NCI-H1436 treated with DMSO at 0.1 percent for 48 hours (cell line): Measurements from ENCODE around the gene SH2D6.
"Not testable (repeated sequence)": the region's sequence is repeated elsewhere in the genome, so short reads cannot be mapped to it uniquely, and the experiment has no call there.

ENCODE experiments used
- DNase-seq: peaks from one replicate; lab custom pipeline; 2025; lab: John Stamatoyannopoulos, UW

Gene SH2D6

DNA sequence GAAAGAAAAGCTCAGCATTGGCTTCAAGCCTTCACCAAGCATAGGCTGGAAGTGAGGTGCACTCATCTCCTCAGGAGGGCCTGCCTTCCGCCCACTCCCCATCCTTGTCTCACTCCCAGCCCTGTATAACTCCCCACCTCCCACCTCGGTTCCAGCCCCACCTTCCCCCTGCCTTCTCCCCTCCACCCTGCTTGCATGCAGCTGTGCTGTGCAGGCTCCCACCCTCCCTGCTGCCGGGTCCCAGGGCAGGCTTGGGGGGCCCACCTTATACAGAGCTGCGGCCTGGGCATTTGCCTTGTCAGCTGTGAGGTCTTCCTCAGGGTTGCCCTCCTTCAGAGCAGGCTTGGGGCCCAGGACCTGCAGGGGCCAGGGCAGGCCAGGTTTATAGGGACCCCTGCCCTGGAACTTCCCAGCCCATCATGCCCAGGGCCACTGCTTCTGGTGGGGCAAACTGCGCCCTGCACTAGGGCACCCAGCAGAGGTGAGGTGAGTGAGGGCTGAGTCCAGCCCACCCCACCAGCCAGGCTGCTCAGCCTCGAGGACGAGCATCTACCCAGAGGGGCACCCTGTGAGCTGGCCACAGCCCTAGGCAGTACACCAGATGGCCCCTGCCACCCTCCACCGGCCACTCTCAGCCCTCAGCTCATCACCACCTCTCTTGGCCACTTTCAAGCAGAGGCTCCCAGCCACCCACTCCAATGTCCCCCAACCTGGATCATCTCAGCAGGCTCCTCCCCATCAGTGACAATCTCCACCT lies 19.9 kb upstream of the SH2D6 start:
- no peak for DNase-seq

- no peak for DNase-seq
Observed at GRCh38 chr2:85399183-85399455, 19.4 kb upstream of the SH2D6 start.

GRCh38 chr2:85400023-85400422 lies 18.5 kb upstream of the SH2D6 start:
- no peak for DNase-seq

DNA sequence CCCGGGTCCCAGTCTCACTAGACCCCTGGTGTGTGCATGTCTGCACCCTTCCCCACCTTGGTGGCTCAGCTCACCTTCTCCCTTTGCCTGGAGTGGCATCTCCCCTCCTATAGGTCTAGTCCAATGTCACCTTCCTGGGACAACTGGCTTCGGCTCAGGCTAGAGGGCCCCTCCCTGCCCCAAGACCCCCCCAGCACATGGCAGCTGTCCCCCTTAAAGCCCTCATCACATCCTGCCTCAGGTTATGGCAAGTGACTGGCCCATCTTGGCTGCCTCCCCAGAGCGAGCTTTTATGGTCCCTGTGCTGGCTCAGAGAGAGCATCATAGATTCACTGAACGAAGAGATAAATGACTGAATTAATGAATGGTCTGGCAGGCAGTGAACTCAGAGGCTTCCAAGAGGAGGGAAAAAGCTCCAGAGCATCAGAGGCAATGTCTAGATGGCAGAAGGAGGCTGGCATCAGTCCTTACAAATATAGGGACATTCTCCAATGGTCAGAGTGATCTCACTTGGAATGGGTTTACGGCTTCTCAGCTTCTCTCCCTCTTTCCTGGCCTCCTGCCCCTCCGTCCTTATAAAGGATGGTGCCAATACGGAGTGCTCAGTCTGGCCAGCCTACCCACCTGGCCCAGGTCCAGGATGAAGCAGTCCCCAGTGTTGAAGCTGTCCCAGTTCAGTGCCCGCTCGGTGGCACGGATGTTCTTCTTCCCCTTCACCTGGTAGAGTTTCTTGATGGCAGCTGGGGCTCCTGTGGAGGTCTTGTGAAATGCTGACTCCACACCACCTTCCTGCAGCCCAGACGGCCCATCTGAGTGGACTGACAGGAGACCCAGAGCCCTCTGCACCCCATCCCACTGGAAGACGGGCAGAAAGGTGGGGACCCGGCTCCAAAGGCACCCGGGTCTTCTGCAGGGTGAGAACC lies 17.7 kb upstream of the SH2D6 start:
- DNase-seq = no peak

GRCh38 chr2:85401464-85401805 lies 17.1 kb upstream of the SH2D6 start:
- DNase-seq = no peak

- DNase-seq = no peak
Observed at GRCh38 chr2:85401844-85402243, 16.7 kb upstream of the SH2D6 start.

DNA sequence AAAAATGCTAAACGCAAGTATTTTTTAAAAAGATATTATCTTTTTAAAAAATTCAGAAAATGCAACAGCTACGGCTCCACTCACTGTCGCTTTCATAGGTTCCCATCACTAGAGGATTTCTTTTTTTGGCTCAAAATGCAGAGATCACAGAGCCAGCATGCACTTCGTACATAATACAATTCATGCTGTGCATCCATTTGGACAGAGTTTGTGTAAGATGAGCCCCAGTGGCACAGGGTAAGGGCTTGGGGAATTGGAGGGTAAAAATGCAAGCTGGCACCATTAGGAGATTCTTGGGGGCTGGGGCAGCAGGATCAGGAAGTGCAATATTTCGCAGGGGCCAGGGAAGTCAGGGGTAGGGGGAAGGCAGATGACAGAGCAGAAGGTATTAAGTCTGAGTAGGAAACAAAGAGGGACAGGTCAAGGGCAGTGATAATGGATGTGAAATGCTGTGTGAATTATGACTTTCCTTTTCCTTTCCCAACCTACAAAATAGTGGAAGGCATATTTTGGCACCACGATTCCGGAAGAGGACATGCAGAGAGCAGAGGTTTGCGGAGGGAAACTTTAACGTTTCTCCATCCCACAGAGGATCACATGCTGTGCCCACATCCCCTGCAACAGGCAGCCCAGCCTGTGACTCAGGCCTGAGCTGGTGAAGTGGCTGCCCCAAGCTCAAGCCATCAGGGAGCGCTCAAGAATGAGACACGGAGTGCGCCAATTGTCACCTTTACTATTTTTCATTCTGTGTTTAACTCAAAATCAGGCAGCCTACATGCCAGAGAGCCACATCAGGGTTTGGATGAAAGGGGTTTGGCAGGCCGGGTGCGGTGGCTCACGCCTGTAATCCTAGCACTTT lies 13.1 kb upstream of the SH2D6 start:
- no peak for DNase-seq

DNA sequence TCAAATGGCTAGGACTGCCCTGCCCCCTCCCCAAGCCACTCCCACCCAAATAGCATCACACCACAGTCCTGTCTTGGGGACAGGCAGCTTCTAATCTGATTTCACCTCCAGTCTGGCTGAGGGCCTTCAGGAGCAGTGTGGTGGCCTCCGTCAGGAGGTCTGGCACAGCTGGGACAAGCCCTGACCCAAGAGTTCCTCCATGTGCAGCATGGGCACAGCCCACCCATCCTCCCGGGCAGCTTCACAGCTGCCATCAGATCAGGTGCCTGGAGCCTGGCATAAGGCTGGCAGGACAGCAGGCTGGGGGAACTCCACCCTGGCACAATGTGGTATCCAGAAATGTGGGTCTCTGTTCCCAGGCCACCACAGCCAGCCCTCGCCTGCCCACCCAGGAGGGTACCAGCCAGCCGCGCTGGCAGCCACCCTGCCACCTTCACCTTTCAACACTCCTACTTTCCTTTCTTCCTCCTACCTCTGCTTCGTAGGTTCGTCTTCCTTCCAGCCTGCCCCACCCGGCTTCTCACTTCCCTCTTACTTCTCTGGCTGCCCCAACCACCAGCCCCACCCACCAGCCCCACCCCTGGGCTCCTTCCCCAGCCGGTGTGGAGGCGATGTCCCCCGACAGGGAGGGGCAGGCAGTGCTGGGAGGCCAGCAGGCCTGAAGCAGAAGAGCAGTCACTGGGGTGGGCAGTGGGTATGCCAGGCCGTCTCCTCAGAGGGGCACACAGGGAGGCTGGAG lies 8.5 kb upstream of the SH2D6 start, which contains the start of gene CAPG:
Gene CAPG (minus strand): TSS at position 522 of the 739 bp plus-strand sequence. CDS start 8,221 bp downstream, outside the sequence.
- no peak for DNase-seq

- DNase-seq = no peak
Observed at GRCh38 chr2:85410584-85411404, 7.7 kb upstream of the SH2D6 start.

DNA sequence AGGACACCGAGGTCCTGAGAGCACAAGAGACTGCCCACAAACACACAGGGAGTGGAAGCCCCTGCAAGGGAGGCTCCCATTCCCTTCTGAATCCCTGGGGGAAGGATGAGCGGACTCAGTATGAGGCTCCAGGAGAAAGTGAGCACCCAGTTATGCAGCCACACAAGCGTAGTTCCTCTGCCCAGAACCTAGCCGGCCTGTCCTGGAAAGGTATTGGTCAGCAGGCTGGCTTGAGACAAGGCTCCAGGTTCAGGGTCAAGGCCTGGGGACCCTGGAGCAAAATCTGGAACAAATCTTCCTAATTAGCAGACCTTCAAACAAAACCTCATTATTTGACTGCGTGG lies 7.1 kb upstream of the SH2D6 start:
- DNase-seq = no peak

GRCh38 chr2:85413592-85414420 lies 4.7 kb upstream of the SH2D6 start:
- no peak for DNase-seq

- not testable (repeated sequence) for DNase-seq
Observed at GRCh38 chr2:85414421-85414759, 4.1 kb upstream of the SH2D6 start.

- DNase-seq = no peak
Observed at GRCh38 chr2:85414761-85415553, 3.6 kb upstream of the SH2D6 start.

DNA sequence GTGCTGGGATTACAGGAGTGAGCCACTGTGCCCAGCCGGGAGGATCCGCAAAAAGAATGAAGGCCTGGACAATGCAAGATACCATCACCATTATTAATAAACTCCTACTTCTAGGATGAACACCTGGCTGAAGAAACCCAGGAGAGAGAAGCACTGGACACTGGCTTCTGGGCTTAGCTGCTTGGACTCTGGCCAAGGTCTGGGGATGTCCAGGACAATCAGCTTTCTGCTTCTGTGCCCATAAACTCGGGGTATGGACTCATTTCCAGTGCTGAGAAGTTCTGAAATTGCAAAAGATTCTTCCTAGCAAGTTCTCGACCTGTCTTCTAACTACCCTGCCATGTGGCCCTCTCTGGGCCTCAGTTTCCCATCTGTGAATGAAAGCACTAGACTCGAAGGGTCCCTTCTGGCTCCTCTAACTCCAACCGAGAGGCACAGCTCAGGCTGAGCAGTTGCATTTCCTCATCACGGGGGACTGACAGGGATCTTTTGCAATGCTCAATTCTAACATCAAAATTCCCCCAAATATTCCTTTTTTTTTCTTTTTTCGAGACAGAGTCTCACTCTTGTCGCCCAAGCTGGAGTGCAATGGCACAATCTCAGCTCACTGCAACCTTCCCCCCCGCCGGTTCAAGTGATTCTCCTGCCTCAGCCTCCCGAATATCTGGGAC lies 2.4 kb upstream of the SH2D6 start:
- DNase-seq = no peak

- no peak for DNase-seq
Observed at GRCh38 chr2:85419009-85419675, 628 bp downstream of the SH2D6 start.

- DNase-seq = peak; percentile 38
Observed at GRCh38 chr2:85420536-85421259, 2.2 kb downstream of the SH2D6 start.

DNA sequence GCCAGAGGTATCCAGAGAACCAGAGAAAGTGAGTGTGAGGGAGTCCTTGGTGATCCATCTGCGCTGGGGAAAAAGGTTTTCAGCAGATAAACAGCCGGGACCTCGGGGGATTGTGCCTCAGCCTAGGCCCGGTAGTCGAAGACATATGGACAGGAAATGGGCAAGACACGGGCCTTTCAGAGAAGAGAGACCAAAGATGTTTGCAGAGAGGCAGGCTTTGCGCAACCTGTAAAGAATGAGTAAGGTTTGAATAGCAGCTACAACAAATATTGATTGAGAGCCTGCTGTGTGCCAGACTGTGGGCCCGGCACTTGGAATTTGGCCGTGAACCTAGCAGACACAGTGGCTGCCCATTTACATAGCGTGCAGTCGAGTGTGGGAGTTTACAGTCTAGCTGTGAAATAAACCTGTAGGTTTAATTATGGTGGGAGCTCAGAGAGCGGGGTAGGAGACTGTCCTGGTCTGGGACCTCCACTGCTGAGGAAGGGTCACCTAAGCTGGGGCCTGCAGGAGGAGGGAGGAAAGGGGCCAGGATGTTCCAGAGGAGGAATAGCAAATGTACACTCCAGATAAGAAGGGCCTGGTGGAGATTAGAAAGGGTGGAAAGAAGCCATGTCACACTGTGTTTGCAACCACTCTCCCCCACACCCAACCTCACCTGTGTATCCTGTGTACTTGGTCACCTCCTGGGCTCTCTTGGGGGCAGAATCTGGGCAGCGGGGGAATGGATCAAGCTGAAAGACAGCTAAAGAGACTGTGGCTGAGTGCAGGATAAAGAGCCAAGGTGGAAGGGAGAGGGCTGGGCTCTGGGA lies 3.0 kb downstream of the SH2D6 start:
- DNase-seq = no peak
